ENCODE results near the gene MCF2L. TPM values are rescaled to one million over a fixed set of nuclear protein-coding genes. Genes with fewer than 3 reads are reported as not detected.
A peak's percentile ranks its signal among the peaks of the same experiment; 100 is the strongest.

Gene MCF2L
- polyA plus RNA-seq (2013, experiment 1 of 2) = 20.8 TPM
- polyA plus RNA-seq (2013, experiment 2 of 2) = 20.3 TPM

GRCh38 chr13:112968910-112969691 is at the start of gene MCF2L:
MCF2L (plus strand) TSS chr13:112969214; CDS start chr13:112969380, 166 bp downstream.
- Histone ChIP-seq H3K4me3 (ENCODE audit: low read length in 2 of 2) (peak within 1 kb of the TSS; percentile 56 to 81), H3K9ac (ENCODE audit: low read depth, low read length, poor library complexity) (peak within 1 kb of the TSS; percentile 85), H3K18ac (ENCODE audit: low read length) (peak within 1 kb of the TSS; percentile 81), H2BK12ac (ENCODE audit: low read length) (peak within 1 kb of the TSS; percentile 93), H2BK15ac (ENCODE audit: low read length) (no peak within 1 kb of the TSS), H2BK5ac (ENCODE audit: low read length) (no peak within 1 kb of the TSS), H3K4me2 (ENCODE audit: insufficient read depth, low read length, poor library complexity, severe bottlenecking) (peak within 1 kb of the TSS; percentile 93), H3K4ac (ENCODE audit: low read length) (no peak within 1 kb of the TSS), H3K14ac (ENCODE audit: low read length) (peak within 1 kb of the TSS; percentile 50), H3K36me3 (replicated peaks in 1 of 2; ENCODE audit: control insufficient read depth in 2 of 2, insufficient read depth in 2 of 2, low read length in 2 of 2) (peaks cover 0 to 4% of the 10 kb centered on the region in 2 donors), H3K27ac (replicated peaks; ENCODE audit: low read length) (peak within 1 kb of the TSS; percentile 11), H2AFZ (ENCODE audit: low read length) (peak within 1 kb of the TSS; percentile 85), H3K27me3 (ENCODE audit: control insufficient read depth in 3 of 3, insufficient read depth in 3 of 3, low read depth in 1 of 3, low read length in 3 of 3) (peaks cover 0 to 10% (median 0%) of the 10 kb centered on the region in 3 experiments), H3K79me1 (ENCODE audit: low read depth, low read length) (peaks cover 3% of the 10 kb centered on the region), H2AK5ac (ENCODE audit: low read depth, low read length) (peak within 1 kb of the TSS; percentile 77), H3K23ac (ENCODE audit: low read depth, low read length, poor library complexity) (peak within 1 kb of the TSS; percentile 80), H3K4me1 (ENCODE audit: control insufficient read depth in 2 of 2, insufficient read depth in 1 of 2, low read depth in 1 of 2, low read length in 2 of 2) (peaks cover 7 to 11% of the 10 kb centered on the region in 2 donors), H4K91ac (ENCODE audit: low read depth, low read length, poor library complexity) (no peak within 1 kb of the TSS), H3K9me3 (replicated peaks in 1 of 2; ENCODE audit: control insufficient read depth in 2 of 2, insufficient read depth in 1 of 2, low read depth in 1 of 2, low read length in 2 of 2) (peaks cover 3 to 17% of the 10 kb centered on the region in 2 donors), H2BK120ac (ENCODE audit: low read depth, low read length) (peak within 1 kb of the TSS; percentile 62), H4K8ac (ENCODE audit: low read depth, low read length) (no peak within 1 kb of the TSS)
- WGBS, 2 donors (ENCODE audit: extremely low coverage in 2 of 2, insufficient read length in 2 of 2, insufficient replicate concordance in 1 of 2) = no CpG with 5 or more reads among the region's 69 CpGs
- peak; percentile 38 for DNase-seq (ENCODE audit: low spot score)

GRCh38 chr13:112923962-112924361 is 45.1 kb upstream of the MCF2L start:
- Histone ChIP-seq H3K18ac (ENCODE audit: low read length) (no peak overlapping the region), H4K91ac (ENCODE audit: low read depth, low read length, poor library complexity) (no peak overlapping the region), H2AFZ (ENCODE audit: low read length) (no peak overlapping the region), H2BK15ac (ENCODE audit: low read length) (no peak overlapping the region), H2BK5ac (ENCODE audit: low read length) (no peak overlapping the region), H3K36me3 (replicated peaks in 1 of 2; ENCODE audit: control insufficient read depth in 2 of 2, insufficient read depth in 2 of 2, low read length in 2 of 2) (peaks cover 0 to 3% of the 10 kb centered on the region in 2 donors), H2BK12ac (ENCODE audit: low read length) (no peak overlapping the region), H3K4ac (ENCODE audit: low read length) (no peak overlapping the region), H2BK120ac (ENCODE audit: low read depth, low read length) (no peak overlapping the region), H3K9ac (ENCODE audit: low read depth, low read length, poor library complexity) (no peak overlapping the region), H3K4me1 (ENCODE audit: control insufficient read depth in 2 of 2, insufficient read depth in 1 of 2, low read depth in 1 of 2, low read length in 2 of 2) (no peaks in the 10 kb centered on the region), H3K9me3 (replicated peaks in 1 of 2; ENCODE audit: control insufficient read depth in 2 of 2, insufficient read depth in 1 of 2, low read depth in 1 of 2, low read length in 2 of 2) (peaks cover 3 to 11% of the 10 kb centered on the region in 2 donors), H3K23ac (ENCODE audit: low read depth, low read length, poor library complexity) (no peak overlapping the region), H3K27ac (replicated peaks; ENCODE audit: low read length) (no peak overlapping the region), H3K4me2 (ENCODE audit: insufficient read depth, low read length, poor library complexity, severe bottlenecking) (no peak overlapping the region), H3K4me3 (ENCODE audit: low read length in 2 of 2) (no peak overlapping the region), H3K79me1 (ENCODE audit: low read depth, low read length) (peaks cover 3% of the 10 kb centered on the region), H2AK5ac (ENCODE audit: low read depth, low read length) (no peak overlapping the region), H3K27me3 (ENCODE audit: control insufficient read depth in 3 of 3, insufficient read depth in 3 of 3, low read depth in 1 of 3, low read length in 3 of 3) (no peaks in the 10 kb centered on the region), H4K8ac (ENCODE audit: low read depth, low read length) (no peak overlapping the region), H3K14ac (ENCODE audit: low read length) (no peak overlapping the region)
- no CpG with 5 or more reads among the region's 12 CpGs for WGBS, 2 donors (ENCODE audit: extremely low coverage in 2 of 2, insufficient read length in 2 of 2, insufficient replicate concordance in 1 of 2)
- no peak for DNase-seq (ENCODE audit: low spot score)

GRCh38 chr13:112924365-112924764 is 44.6 kb upstream of the MCF2L start:
- Histone ChIP-seq H2AFZ (ENCODE audit: low read length) (no peak overlapping the region), H3K27me3 (ENCODE audit: control insufficient read depth in 3 of 3, insufficient read depth in 3 of 3, low read depth in 1 of 3, low read length in 3 of 3) (no peaks in the 10 kb centered on the region), H4K8ac (ENCODE audit: low read depth, low read length) (no peak overlapping the region), H3K23ac (ENCODE audit: low read depth, low read length, poor library complexity) (no peak overlapping the region), H2AK5ac (ENCODE audit: low read depth, low read length) (no peak overlapping the region), H2BK15ac (ENCODE audit: low read length) (no peak overlapping the region), H3K36me3 (replicated peaks in 1 of 2; ENCODE audit: control insufficient read depth in 2 of 2, insufficient read depth in 2 of 2, low read length in 2 of 2) (peaks cover 0 to 3% of the 10 kb centered on the region in 2 donors), H3K79me1 (ENCODE audit: low read depth, low read length) (peaks cover 3% of the 10 kb centered on the region), H3K4me2 (ENCODE audit: insufficient read depth, low read length, poor library complexity, severe bottlenecking) (no peak overlapping the region), H3K4me1 (ENCODE audit: control insufficient read depth in 2 of 2, insufficient read depth in 1 of 2, low read depth in 1 of 2, low read length in 2 of 2) (no peaks in the 10 kb centered on the region), H3K9ac (ENCODE audit: low read depth, low read length, poor library complexity) (no peak overlapping the region), H3K4ac (ENCODE audit: low read length) (no peak overlapping the region), H3K27ac (replicated peaks; ENCODE audit: low read length) (no peak overlapping the region), H3K14ac (ENCODE audit: low read length) (no peak overlapping the region), H3K9me3 (replicated peaks in 1 of 2; ENCODE audit: control insufficient read depth in 2 of 2, insufficient read depth in 1 of 2, low read depth in 1 of 2, low read length in 2 of 2) (peaks cover 3 to 11% of the 10 kb centered on the region in 2 donors), H2BK12ac (ENCODE audit: low read length) (no peak overlapping the region), H2BK120ac (ENCODE audit: low read depth, low read length) (no peak overlapping the region), H2BK5ac (ENCODE audit: low read length) (no peak overlapping the region), H4K91ac (ENCODE audit: low read depth, low read length, poor library complexity) (no peak overlapping the region), H3K4me3 (ENCODE audit: low read length in 2 of 2) (no peak overlapping the region), H3K18ac (ENCODE audit: low read length) (no peak overlapping the region)
- WGBS, 2 donors (ENCODE audit: extremely low coverage in 2 of 2, insufficient read length in 2 of 2, insufficient replicate concordance in 1 of 2) = no CpG with 5 or more reads among the region's 2 CpGs
- DNase-seq (ENCODE audit: low spot score) = no peak

- H2BK120ac ChIP-seq (ENCODE audit: low read depth, low read length) = no peak overlapping the region
- H3K23ac ChIP-seq (ENCODE audit: low read depth, low read length, poor library complexity) = no peak overlapping the region
Observed at GRCh38 chr13:112926003-112926402, 43.0 kb upstream of the MCF2L start.

More at GRCh38 chr13:112926003-112926402, 43.0 kb upstream of the MCF2L start:
- Histone ChIP-seq H2AK5ac (ENCODE audit: low read depth, low read length) (no peak overlapping the region), H3K4me3 (ENCODE audit: low read length in 2 of 2) (peak overlapping the region in 1 of 2 donors; percentile 8), H2BK5ac (ENCODE audit: low read length) (no peak overlapping the region), H4K8ac (ENCODE audit: low read depth, low read length) (no peak overlapping the region), H3K18ac (ENCODE audit: low read length) (no peak overlapping the region), H3K79me1 (ENCODE audit: low read depth, low read length) (peaks cover 3% of the 10 kb centered on the region), H3K4ac (ENCODE audit: low read length) (no peak overlapping the region), H3K36me3 (replicated peaks in 1 of 2; ENCODE audit: control insufficient read depth in 2 of 2, insufficient read depth in 2 of 2, low read length in 2 of 2) (peaks cover 0 to 3% of the 10 kb centered on the region in 2 donors), H2AFZ (ENCODE audit: low read length) (no peak overlapping the region), H3K4me1 (ENCODE audit: control insufficient read depth in 2 of 2, insufficient read depth in 1 of 2, low read depth in 1 of 2, low read length in 2 of 2) (no peaks in the 10 kb centered on the region), H3K27me3 (ENCODE audit: control insufficient read depth in 3 of 3, insufficient read depth in 3 of 3, low read depth in 1 of 3, low read length in 3 of 3) (no peaks in the 10 kb centered on the region), H2BK12ac (ENCODE audit: low read length) (no peak overlapping the region), H3K9me3 (replicated peaks in 1 of 2; ENCODE audit: control insufficient read depth in 2 of 2, insufficient read depth in 1 of 2, low read depth in 1 of 2, low read length in 2 of 2) (peaks cover 3 to 11% of the 10 kb centered on the region in 2 donors), H3K4me2 (ENCODE audit: insufficient read depth, low read length, poor library complexity, severe bottlenecking) (no peak overlapping the region), H3K27ac (replicated peaks; ENCODE audit: low read length) (no peak overlapping the region), H3K14ac (ENCODE audit: low read length) (no peak overlapping the region), H3K9ac (ENCODE audit: low read depth, low read length, poor library complexity) (no peak overlapping the region), H4K91ac (ENCODE audit: low read depth, low read length, poor library complexity) (no peak overlapping the region), H2BK15ac (ENCODE audit: low read length) (no peak overlapping the region)
- no CpG with 5 or more reads among the region's 15 CpGs for WGBS, 2 donors (ENCODE audit: extremely low coverage in 2 of 2, insufficient read length in 2 of 2, insufficient replicate concordance in 1 of 2)
- no peak for DNase-seq (ENCODE audit: low spot score)

Data from neuronal stem cell (in vitro differentiated cells).